ENCODE data around the gene PROX2.

- TF ChIP-seq CTCF (IDR thresholded peaks at IDR 0.05; ENCODE audit: low read length) (no peak), EZH2 (IDR thresholded peaks at IDR 0.05; ENCODE audit: borderline replicate concordance, low read length) (no peak)
These were observed 33.6 kb upstream of the PROX2 start for GRCh38 chr14:74909501-74909900.

All from OCI-LY1 (cell line).